ENCODE measurements around the gene ATG16L1. TPM values are rescaled to one million over a fixed set of nuclear protein-coding genes. Genes with fewer than 3 reads are reported as not detected.

ATG16L1 gene
- total RNA-seq, 1 experiment from 2014 or later = 26.4 TPM

- no peaks in the 10 kb centered on the region for H3K9me3 Mint-ChIP-seq (ENCODE audit: unreplicated experiment)
- no peak overlapping the region for H3K4me3 Mint-ChIP-seq (ENCODE audit: unreplicated experiment)
- no TSS peak for BruUV-seq (replicated peaks)
- CTCF ChIA-PET = interaction anchor here (0.7 to 1.0 kb wide), 6 partner anchors 30 to 245 kb away, joined by 3 to 4 read pairs (median 3); no protein-coding TSS in a partner anchor
- no peak for DNase-seq (ENCODE audit: unreplicated experiment)
- intact Hi-C loops (cut with micrococcal nuclease) = no loop called here
- H3K4me1 Mint-ChIP-seq (ENCODE audit: insufficient read depth, unreplicated experiment) = no peaks in the 10 kb centered on the region
- H3K27me3 Mint-ChIP-seq (ENCODE audit: insufficient read depth, unreplicated experiment) = no peaks in the 10 kb centered on the region
- POLR2A ChIA-PET = interaction anchor here (0.6 to 1.0 kb wide), 2 partner anchors 13 to 91 kb away, joined by 3 read pairs; no protein-coding TSS in a partner anchor
- no peak for TF ChIP-seq CTCF (IDR thresholded peaks at IDR 0.05; ENCODE audit: unreplicated experiment)
- peaks cover 47% of the 10 kb centered on the region for H3K36me3 Mint-ChIP-seq (ENCODE audit: insufficient read depth, unreplicated experiment)
- no peak overlapping the region for H3K27ac Mint-ChIP-seq (ENCODE audit: low read depth, unreplicated experiment)
Measured at GRCh38 chr2:233295891-233296290, 44.4 kb downstream of the ATG16L1 start.

GRCh38 chr2:233297076-233297475 is 45.6 kb downstream of the ATG16L1 start:
- POLR2A ChIA-PET = no interaction called here
- CTCF ChIA-PET = interaction anchor here (0.9 kb wide), 1 partner anchor 60 kb away, joined by 4 read pairs; no protein-coding TSS in a partner anchor
- H3K27ac Mint-ChIP-seq (ENCODE audit: low read depth, unreplicated experiment) = no peak overlapping the region
- no peak for DNase-seq (ENCODE audit: unreplicated experiment)
- BruUV-seq (replicated peaks) = no TSS peak
- intact Hi-C loops (cut with micrococcal nuclease) = no loop called here
- no peak overlapping the region for H3K4me3 Mint-ChIP-seq (ENCODE audit: unreplicated experiment)
- H3K36me3 Mint-ChIP-seq (ENCODE audit: insufficient read depth, unreplicated experiment) = peaks cover 35% of the 10 kb centered on the region
- no peaks in the 10 kb centered on the region for H3K27me3 Mint-ChIP-seq (ENCODE audit: insufficient read depth, unreplicated experiment)
- no peaks in the 10 kb centered on the region for H3K9me3 Mint-ChIP-seq (ENCODE audit: unreplicated experiment)
- no peak for TF ChIP-seq CTCF (IDR thresholded peaks at IDR 0.05; ENCODE audit: unreplicated experiment)
- H3K4me1 Mint-ChIP-seq (ENCODE audit: insufficient read depth, unreplicated experiment) = no peaks in the 10 kb centered on the region

- POLR2A ChIA-PET = no interaction called here
- Mint-ChIP-seq H3K9me3 (ENCODE audit: unreplicated experiment) (no peaks in the 10 kb centered on the region), H3K27ac (ENCODE audit: low read depth, unreplicated experiment) (no peak overlapping the region), H3K27me3 (ENCODE audit: insufficient read depth, unreplicated experiment) (no peaks in the 10 kb centered on the region), H3K4me3 (ENCODE audit: unreplicated experiment) (no peak overlapping the region), H3K4me1 (ENCODE audit: insufficient read depth, unreplicated experiment) (no peaks in the 10 kb centered on the region), H3K36me3 (ENCODE audit: insufficient read depth, unreplicated experiment) (peaks cover 11% of the 10 kb centered on the region)
- DNase-seq (ENCODE audit: unreplicated experiment) = no peak
- TF ChIP-seq CTCF (IDR thresholded peaks at IDR 0.05; ENCODE audit: unreplicated experiment) = no peak
- CTCF ChIA-PET = no interaction called here
- intact Hi-C loops (cut with micrococcal nuclease) = no loop called here
- BruUV-seq (replicated peaks) = no TSS peak
Measured at GRCh38 chr2:233300401-233300800, 48.9 kb downstream of the ATG16L1 start.

- Mint-ChIP-seq H3K27me3 (ENCODE audit: insufficient read depth, unreplicated experiment) (no peaks in the 10 kb centered on the region), H3K36me3 (ENCODE audit: insufficient read depth, unreplicated experiment) (peaks cover 7% of the 10 kb centered on the region), H3K4me3 (ENCODE audit: unreplicated experiment) (no peak overlapping the region), H3K9me3 (ENCODE audit: unreplicated experiment) (no peaks in the 10 kb centered on the region), H3K27ac (ENCODE audit: low read depth, unreplicated experiment) (no peak overlapping the region), H3K4me1 (ENCODE audit: insufficient read depth, unreplicated experiment) (no peaks in the 10 kb centered on the region)
- ChIA-PET CTCF (interaction anchor here (1.7 kb wide), 1 partner anchor 53 kb away, joined by 4 read pairs; no protein-coding TSS in a partner anchor), POLR2A (interaction anchor here (0.9 kb wide), 1 partner anchor 47 kb away, joined by 3 read pairs; no protein-coding TSS in a partner anchor)
- no peak for TF ChIP-seq CTCF (IDR thresholded peaks at IDR 0.05; ENCODE audit: unreplicated experiment)
- intact Hi-C loops (cut with micrococcal nuclease) = no loop called here
- no peak for DNase-seq (ENCODE audit: unreplicated experiment)
- BruUV-seq (replicated peaks) = no TSS peak
Measured at GRCh38 chr2:233301248-233301647, 49.8 kb downstream of the ATG16L1 start.

Data from MCF 10A (cell line).